Stimulated activated naive B cell treated with anti-CD40 and anti-IgM and Interleukin-4, amounts not matched to agents 10 μg/mL and 1 μg/mL and 100 μg/mL, for 72 hours (primary cell): ENCODE data around the gene SORL1.

ENCODE experiments used
- ATAC-seq, 2 donors: fragments of 150-1000 bp; cut with Tn5 transposase; replicated peaks; 2 replicates each; pipeline ENCODE4 v1.10.0; 2021; ENCODE audit warnings: moderate library complexity in 1 of 2
- DNase-seq: peaks from one replicate; pipeline ENCODE4 v3.0.0; 2021
- H3K27ac Mint-ChIP-seq: one replicate; pipeline ENCODE4 v1.8.0; 2022; ENCODE audit warnings: mild to moderate bottlenecking, mixed read lengths
- H3K27me3 Mint-ChIP-seq, 2 donors: one replicate each; pipeline ENCODE4 v1.8.0; 2022; ENCODE audit warnings: mixed read lengths in 2 of 2
- H3K36me3 Mint-ChIP-seq, 2 donors: one replicate each; pipeline ENCODE4 v1.8.0; 2022; ENCODE audit warnings: mixed read lengths in 2 of 2, mild to moderate bottlenecking in 1 of 2
- H3K4me1 Mint-ChIP-seq, 2 donors: one replicate each; pipeline ENCODE4 v1.8.0; 2022; ENCODE audit warnings: mixed read lengths in 2 of 2, mild to moderate bottlenecking in 1 of 2
- H3K4me3 Mint-ChIP-seq, 2 donors: one replicate each; pipeline ENCODE4 v1.8.0; 2022; ENCODE audit warnings: mild to moderate bottlenecking in 2 of 2, mixed read lengths in 2 of 2, moderate library complexity in 1 of 2
- H3K9me3 Mint-ChIP-seq, 2 donors: one replicate each; pipeline ENCODE4 v1.8.0; 2022; ENCODE audit warnings: mixed read lengths in 2 of 2, mild to moderate bottlenecking in 1 of 2

The SORL1 gene

DNA sequence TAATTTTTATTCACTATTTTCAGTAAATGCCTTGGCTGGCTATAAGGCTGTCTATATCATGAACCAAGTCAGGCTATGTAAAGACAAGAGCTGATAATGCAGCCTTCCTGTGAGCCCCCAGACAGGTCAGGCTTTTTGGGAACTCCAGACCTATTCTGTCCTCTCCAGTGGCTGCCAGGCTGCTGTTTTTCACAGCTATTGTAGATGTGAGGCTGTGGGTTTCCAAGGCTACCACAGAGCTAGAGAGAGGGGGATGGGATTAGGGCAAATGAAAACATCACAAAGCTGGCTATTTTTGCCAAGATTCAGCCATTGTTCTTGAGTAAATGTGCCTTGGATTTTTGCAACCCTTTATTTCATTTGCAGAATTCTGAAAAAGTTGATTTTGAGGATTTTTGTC is 56.3 kb downstream of the SORL1 start:
- no peak for ATAC-seq
- no peak overlapping the region for H3K27ac Mint-ChIP-seq
- no peak for DNase-seq
- H3K36me3 Mint-ChIP-seq = peaks cover 58 to 65% of the 10 kb centered on the region in 2 donors
- H3K9me3 Mint-ChIP-seq = peaks cover 11 to 19% of the 10 kb centered on the region in 2 donors
- no peak overlapping the region for H3K4me3 Mint-ChIP-seq
- no peaks in the 10 kb centered on the region for H3K27me3 Mint-ChIP-seq
- peaks cover 16 to 20% of the 10 kb centered on the region in 2 donors for H3K4me1 Mint-ChIP-seq

DNA sequence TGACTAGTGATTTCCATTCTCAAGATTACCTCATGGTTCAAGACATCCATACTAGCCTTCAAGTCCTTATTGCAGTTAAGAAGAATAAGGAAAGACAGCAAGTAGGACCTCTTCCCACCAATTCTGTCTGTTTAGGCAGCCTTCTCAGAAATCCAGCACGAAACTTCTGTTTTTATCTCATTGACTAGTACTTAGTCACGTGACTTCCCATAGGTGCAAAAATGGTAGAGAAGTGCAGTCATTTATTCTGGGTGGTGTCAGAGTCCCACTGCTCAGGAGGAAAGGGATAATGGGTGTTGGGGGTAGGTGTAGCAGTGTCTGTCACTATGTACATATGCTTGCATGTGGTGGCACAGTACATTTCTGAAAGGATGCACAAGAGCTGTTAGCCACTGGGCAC is 58.3 kb downstream of the SORL1 start:
- ATAC-seq = no peak
- peaks cover 58 to 62% of the 10 kb centered on the region in 2 donors for H3K36me3 Mint-ChIP-seq
- peaks cover 11 to 16% of the 10 kb centered on the region in 2 donors for H3K9me3 Mint-ChIP-seq
- no peak overlapping the region for H3K27ac Mint-ChIP-seq
- DNase-seq = no peak
- peaks cover 17 to 32% of the 10 kb centered on the region in 2 donors for H3K4me1 Mint-ChIP-seq
- H3K4me3 Mint-ChIP-seq = no peak overlapping the region
- no peaks in the 10 kb centered on the region for H3K27me3 Mint-ChIP-seq

DNA sequence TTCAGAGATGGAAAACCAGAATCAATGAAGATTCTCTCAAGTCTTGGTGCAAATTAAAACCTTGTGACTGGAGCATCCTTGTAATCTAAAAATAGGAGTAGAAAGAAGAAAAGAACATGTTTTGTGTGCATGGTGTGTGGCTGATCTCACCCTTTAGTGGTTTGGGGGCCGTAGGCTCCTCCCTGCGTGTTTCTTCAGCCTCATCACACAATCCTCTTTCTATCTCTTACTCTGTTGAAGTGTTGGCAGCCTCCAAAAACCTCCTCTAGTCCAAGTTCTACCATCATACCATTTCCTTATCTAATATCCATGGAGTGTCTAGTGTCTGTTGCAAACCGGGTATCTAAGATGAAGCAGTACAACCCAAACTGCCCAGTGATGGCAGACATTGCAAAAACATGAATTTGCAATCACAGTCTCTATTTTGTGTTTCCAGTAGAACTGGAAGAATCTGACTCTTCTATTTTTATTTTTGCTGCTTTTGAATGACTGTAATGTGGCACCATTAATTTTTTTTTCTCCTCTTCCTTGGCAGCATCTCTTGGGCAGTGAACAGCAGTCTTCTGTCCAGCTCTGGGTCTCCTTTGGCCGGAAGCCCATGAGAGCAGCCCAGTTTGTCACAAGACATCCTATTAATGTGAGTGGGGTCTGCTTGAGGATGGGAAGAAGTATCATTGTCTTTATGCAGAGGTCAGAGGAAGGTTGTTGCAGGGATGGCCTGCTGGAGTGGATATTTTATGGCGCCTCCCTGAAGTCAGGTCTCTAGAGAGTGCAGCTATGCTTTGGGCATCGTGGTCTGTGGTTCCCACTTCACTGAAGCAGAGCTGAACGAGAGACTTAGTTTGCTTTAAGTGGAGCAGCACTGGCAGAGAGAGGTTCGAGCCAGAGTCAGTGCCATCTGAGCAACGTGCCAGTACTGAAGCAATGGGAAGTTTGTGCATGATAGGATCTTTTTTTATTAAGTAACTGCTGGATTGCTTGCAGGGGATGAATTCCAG is 60.7 kb downstream of the SORL1 start:
- DNase-seq (no peak), ATAC-seq (no peak)
- Mint-ChIP-seq H3K36me3 (peaks cover 46 to 54% of the 10 kb centered on the region in 2 donors), H3K9me3 (peaks cover 0 to 1% of the 10 kb centered on the region in 2 donors), H3K27me3 (no peaks in the 10 kb centered on the region), H3K27ac (no peak overlapping the region), H3K4me3 (no peak overlapping the region), H3K4me1 (peaks cover 22 to 38% of the 10 kb centered on the region in 2 donors)

DNA sequence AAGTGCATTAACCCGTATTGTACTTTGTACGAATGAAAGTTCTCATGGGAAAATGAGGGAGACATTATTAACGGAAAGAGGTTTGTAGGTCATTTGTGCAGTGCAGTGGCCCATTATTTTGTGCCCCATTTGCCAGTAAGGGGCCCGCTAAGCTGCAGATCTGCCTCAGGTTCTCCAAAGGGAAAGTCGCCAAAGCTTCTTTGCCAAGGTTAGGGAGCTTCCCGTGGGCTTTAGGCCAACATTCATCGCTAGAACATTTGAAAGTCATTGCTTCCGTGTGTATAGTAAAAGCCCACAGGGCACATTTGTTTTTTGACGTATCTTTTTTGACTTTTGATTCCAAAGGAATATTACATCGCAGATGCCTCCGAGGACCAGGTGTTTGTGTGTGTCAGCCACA is 61.7 kb downstream of the SORL1 start:
- no peaks in the 10 kb centered on the region for H3K27me3 Mint-ChIP-seq
- DNase-seq (no peak), ATAC-seq (no peak)
- H3K4me3 Mint-ChIP-seq = no peak overlapping the region
- no peak overlapping the region for H3K27ac Mint-ChIP-seq
- H3K4me1 Mint-ChIP-seq = peaks cover 30 to 47% of the 10 kb centered on the region in 2 donors
- peaks cover 49 to 52% of the 10 kb centered on the region in 2 donors for H3K36me3 Mint-ChIP-seq
- H3K9me3 Mint-ChIP-seq = no peaks in the 10 kb centered on the region

DNA sequence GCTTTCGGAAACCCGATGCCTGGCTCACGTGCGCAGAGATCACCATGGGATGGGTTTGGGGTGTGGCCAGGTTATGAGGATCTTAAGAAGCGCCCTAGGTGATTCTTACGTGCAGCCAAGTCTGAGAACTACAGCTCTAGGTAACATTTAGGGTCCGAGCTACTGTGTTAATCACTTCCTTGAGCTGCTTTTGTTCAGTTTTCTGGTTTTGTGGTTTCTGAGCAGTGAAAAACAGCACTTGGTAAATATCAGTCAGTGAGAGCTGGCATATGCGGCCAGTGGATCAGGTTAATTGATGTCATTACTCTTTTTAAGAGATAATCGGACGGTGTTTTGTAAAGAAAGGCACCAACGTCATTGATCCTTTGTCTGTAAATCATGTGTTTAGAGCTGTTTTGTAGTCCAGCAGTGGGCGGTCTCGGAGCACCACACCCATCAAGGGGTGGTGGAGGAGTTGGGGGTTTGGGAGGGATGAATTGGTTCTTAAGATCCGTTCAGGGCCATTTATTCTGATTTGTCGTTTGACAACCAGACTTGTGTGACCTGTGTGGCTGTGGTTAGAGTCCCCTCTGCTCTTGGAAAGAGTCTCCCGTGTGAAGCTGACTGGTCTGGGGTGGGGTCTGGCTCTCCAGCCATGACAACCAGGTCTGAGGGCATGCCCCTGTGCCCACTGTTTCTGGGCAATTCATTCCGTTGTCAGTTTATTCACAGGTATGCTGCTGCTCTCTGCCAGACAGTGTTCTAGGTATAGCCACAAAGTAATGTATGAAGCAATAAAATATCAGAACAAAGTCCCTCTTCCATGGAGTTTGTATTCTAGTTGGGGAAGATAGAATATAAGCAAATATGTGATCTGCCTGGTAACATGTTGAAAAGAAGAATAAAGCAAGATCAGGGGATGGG is 62.6 kb downstream of the SORL1 start:
- DNase-seq (no peak), ATAC-seq (no peak)
- no peak overlapping the region for H3K4me3 Mint-ChIP-seq
- H3K27ac Mint-ChIP-seq = no peak overlapping the region
- H3K36me3 Mint-ChIP-seq = peaks cover 50 to 51% of the 10 kb centered on the region in 2 donors
- H3K27me3 Mint-ChIP-seq = no peaks in the 10 kb centered on the region
- no peaks in the 10 kb centered on the region for H3K9me3 Mint-ChIP-seq
- peaks cover 30 to 47% of the 10 kb centered on the region in 2 donors for H3K4me1 Mint-ChIP-seq

DNA sequence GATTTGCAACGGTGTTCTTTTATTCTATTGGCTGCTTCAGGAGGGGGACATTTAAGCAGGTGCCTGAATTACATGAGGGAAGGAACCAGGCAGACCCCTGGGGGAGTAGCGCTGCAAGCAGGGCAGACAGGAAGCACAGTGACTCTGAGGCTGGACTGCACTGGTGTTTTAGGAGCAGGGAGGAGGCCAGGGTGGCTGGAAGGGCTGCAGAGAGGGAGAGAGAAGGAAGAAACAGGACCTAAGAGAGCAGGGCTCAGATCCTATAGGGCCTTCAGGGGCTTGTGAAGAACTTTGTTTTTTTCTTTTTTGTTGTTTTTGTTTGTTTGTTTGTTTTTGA is 63.2 kb downstream of the SORL1 start:
- ATAC-seq = no peak
- DNase-seq = no peak
- Mint-ChIP-seq H3K27me3 (no peaks in the 10 kb centered on the region), H3K4me1 (peaks cover 32 to 50% of the 10 kb centered on the region in 2 donors), H3K36me3 (peaks cover 51 to 55% of the 10 kb centered on the region in 2 donors), H3K4me3 (no peak overlapping the region), H3K9me3 (no peaks in the 10 kb centered on the region), H3K27ac (no peak overlapping the region)

DNA sequence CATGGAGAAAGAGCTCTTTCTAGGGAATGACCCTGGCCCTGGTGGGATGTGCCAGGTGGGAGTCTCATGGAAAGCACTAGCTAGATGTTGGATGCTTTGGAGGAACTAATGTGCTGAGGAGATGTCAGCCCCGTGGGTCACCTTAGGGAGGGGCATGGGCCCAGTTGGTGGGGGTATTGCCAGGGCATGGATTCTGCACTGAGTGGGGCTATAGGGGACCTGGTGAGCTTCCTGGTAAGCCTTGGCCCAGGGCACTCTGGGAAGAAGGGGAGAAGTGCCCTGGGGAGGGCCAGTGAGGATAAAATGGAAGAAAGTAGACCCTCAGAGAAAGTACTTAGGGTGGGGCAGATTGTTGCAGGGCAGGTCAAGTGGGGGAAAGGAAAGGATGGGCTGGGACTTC is 65.9 kb downstream of the SORL1 start:
- peaks cover 50 to 57% of the 10 kb centered on the region in 2 donors for H3K36me3 Mint-ChIP-seq

DNA sequence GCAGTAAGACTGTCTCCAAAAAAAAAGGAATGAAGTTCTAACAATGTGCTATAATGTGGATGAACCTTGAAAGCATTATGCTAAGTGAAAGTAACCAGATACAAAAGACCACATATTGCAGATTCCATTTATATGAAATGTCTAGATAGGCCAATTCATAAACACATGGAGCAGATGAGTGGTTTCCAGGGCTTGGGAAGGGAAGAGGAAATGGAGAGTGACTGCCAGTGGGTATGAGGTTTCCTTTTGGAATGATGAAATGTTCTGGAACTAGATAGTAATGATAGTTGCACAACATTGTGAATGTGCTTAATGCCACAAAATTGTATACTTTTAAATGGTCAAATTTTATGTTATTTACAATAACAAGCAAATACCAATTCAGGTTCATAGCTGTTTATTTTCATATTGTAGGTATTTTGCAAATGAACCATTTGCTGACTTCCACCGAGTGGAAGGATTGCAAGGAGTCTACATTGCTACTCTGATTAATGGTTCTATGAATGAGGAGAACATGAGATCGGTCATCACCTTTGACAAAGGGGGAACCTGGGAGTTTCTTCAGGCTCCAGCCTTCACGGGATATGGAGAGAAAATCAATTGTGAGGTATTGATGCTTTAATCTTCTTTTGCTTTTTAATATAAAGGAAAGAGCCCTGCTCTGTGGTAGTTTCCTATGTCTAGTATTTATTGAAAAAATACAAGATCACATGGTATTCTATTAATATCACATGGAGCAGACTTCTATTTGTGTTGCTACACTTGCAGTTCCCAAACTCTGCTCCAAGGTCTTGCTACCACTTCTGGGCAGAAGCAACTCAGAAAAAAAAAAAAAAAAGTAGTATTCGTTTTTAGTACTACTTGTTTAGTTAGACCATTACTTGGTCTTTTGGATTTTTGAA is 68.4 kb downstream of the SORL1 start:
- Mint-ChIP-seq H3K36me3 (peaks cover 51 to 54% of the 10 kb centered on the region in 2 donors), H3K4me1 (peaks cover 30 to 48% of the 10 kb centered on the region in 2 donors), H3K9me3 (peaks cover 0 to 1% of the 10 kb centered on the region in 2 donors), H3K27ac (no peak overlapping the region), H3K27me3 (no peaks in the 10 kb centered on the region), H3K4me3 (no peak overlapping the region)
- ATAC-seq (no peak), DNase-seq (no peak)

More for the DNA sequence above, 65.9 kb downstream of the SORL1 start:
- Mint-ChIP-seq H3K4me3 (no peak overlapping the region), H3K27ac (no peak overlapping the region), H3K9me3 (no peaks in the 10 kb centered on the region), H3K4me1 (peaks cover 29 to 55% of the 10 kb centered on the region in 2 donors), H3K27me3 (no peaks in the 10 kb centered on the region)
- ATAC-seq (no peak), DNase-seq (no peak)

DNA sequence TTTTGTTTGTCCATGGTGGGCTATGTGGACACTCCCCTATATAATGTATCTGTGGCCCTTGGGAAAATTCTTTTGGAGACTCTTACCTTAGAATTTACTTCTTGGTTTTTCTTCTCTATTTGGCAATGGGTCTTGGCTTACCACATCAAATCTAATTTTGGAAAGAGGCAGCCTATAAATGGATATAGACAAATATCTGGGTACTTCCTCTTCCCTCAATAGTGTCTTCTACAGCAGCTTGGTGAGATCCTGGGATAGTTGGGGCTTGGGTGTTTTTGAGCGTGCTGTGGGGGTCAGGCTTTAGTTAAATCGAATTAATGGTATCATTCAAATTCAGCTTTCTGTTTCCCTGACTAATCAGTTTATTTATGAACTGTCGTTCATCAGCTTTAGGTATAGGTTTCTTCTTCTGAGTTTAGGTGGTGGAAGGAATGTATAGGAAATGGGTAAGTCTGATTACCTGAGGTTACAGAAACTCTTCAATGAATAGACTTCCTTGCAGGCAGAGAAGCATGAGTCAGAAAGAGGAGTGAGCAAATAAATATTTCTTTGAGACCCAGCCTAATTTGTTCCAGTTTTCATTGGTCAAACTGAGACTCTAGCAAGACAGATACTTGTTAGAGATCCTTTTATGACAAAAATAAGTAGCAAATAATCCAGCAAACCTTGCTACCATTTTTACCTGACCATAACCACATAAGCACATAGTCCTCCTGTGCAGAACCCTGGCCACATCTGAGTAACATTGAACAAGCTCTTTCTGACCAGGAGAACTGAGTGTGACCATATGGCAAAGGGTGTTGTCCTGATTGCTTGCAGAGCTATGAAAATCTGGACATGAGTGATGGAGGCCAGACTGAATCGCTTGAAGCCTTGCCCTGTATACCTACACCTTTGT is 69.3 kb downstream of the SORL1 start:
- no peak overlapping the region for H3K27ac Mint-ChIP-seq
- H3K4me1 Mint-ChIP-seq = peaks cover 27 to 48% of the 10 kb centered on the region in 2 donors
- H3K4me3 Mint-ChIP-seq = no peak overlapping the region
- peaks cover 54 to 58% of the 10 kb centered on the region in 2 donors for H3K36me3 Mint-ChIP-seq
- H3K9me3 Mint-ChIP-seq = peaks cover 0 to 3% of the 10 kb centered on the region in 2 donors
- no peaks in the 10 kb centered on the region for H3K27me3 Mint-ChIP-seq
- ATAC-seq (no peak), DNase-seq (no peak)

DNA sequence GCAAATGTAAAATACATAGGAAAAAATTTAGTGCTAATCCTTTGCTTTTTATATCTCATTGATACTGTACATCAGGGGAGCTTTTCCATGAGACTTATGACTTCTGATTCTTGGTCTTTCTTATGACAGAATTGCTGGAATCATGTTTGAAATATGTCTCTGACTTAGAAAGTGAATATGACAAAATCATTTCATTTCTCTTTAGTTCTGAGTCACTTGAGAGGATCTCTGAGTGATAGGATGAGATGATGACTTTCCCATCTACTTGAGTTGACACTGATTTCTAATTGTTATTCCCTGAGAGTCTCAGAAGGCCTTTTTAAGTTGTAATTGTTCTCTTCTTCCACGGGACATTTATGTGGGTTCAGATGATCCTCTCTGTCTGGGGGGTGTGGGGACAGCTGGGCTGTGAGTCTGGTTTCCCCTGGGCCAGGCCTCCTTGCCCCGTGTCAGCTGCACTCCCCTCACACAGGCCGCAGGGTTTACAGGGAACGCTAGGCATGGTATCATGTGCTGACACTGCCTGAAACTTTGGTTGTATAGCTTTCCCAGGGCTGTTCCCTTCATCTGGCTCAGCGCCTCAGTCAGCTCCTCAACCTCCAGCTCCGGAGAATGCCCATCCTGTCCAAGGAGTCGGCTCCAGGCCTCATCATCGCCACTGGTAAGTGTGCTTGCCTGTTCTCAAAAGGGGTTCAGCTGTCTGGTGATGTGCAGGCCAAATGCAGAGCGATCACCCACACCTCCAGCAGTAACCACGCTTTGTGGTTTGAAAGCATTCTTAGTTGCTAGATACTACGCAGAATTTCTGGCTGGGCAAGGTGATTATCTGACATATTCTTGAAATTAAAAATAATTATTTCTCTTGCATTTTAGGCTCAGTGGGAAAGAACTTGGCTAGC is 70.2 kb downstream of the SORL1 start:
- Mint-ChIP-seq H3K27me3 (no peaks in the 10 kb centered on the region), H3K36me3 (peaks cover 54 to 58% of the 10 kb centered on the region in 2 donors), H3K4me1 (peaks cover 27 to 47% of the 10 kb centered on the region in 2 donors), H3K4me3 (no peak overlapping the region), H3K9me3 (peaks cover 0 to 5% of the 10 kb centered on the region in 2 donors), H3K27ac (peak overlapping the region; percentile 32)
- DNase-seq = no peak
- no peak for ATAC-seq

DNA sequence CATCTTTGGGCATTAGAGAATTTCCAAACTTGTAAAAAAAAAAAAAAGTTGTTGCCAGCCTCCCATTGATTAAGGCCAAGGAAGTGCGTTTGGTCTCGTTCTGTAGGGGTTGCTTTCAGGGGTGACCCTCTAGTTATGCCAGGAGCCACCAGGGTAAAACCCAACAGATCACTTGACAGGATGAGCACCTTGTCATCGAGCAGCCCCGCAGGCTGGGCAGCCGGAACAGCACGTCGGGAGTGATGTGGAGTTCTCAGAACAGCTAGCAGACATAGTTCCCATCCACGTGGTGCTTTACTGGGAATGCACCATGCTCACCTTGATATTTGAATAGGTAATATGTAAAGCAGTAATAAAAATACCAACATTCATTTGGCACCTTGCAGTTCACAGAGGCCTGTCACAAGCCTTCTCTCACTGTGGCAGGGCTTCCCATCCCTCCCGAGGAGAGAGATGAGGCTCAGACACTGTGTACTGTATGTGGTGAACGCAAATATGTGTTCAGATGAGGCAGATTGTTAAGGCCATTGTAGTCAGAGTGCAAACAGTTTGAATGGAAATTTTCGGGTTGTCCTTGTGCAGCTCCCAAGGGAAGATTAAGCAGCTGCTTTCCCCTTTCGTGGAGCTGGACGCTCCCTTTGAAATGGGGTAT is 71.6 kb downstream of the SORL1 start:
- H3K4me3 Mint-ChIP-seq = no peak overlapping the region
- no peaks in the 10 kb centered on the region for H3K27me3 Mint-ChIP-seq

DNA sequence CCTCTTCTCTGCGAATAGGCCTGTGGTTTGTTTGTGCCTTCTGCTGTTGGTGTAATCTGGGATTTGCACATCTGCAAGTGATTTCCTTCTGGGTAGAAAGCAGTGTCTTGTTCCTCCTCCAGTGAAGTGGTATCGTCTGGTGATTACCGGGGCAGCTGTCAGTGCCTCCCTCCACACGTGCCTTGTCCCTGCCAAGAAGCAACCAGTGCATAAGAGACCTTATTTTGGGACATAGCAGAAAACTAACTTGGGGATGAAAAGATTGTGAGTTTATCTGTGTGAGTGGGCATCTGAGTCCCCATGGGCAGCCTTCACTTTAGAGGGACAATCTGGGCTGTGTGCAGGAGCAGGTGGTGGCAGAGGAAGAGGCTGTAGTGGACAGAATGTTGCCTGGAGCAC is 72.1 kb downstream of the SORL1 start:
- no peak overlapping the region for H3K27ac Mint-ChIP-seq
- peaks cover 47 to 51% of the 10 kb centered on the region in 2 donors for H3K36me3 Mint-ChIP-seq
- DNase-seq (no peak), ATAC-seq (no peak)
- peaks cover 0 to 5% of the 10 kb centered on the region in 2 donors for H3K9me3 Mint-ChIP-seq
- no peak overlapping the region for H3K4me3 Mint-ChIP-seq
- peaks cover 18 to 34% of the 10 kb centered on the region in 2 donors for H3K4me1 Mint-ChIP-seq
- no peaks in the 10 kb centered on the region for H3K27me3 Mint-ChIP-seq

More for the DNA sequence above, 71.6 kb downstream of the SORL1 start:
- ATAC-seq (no peak), DNase-seq (no peak)
- Mint-ChIP-seq H3K9me3 (peaks cover 0 to 5% of the 10 kb centered on the region in 2 donors), H3K4me1 (peaks cover 18 to 34% of the 10 kb centered on the region in 2 donors), H3K36me3 (peaks cover 46 to 51% of the 10 kb centered on the region in 2 donors), H3K27ac (peak overlapping the region; percentile 20)
